B cell (primary cell): ENCODE data around the gene TMTC4. TPM values are rescaled to one million over a fixed set of nuclear protein-coding genes. Genes with fewer than 3 reads are reported as not detected.

ENCODE experiments used
- ATAC-seq: fragments of 200-7000 bp; cut with Tn5 transposase; one replicate; pipeline ENCODE4 v1.10.0; 2021; ENCODE audit warnings: low read depth, mild to moderate bottlenecking, moderate number of reproducible peaks, moderate library complexity
- CTCF ChIA-PET: fragments of 350-600 bp; sonication (Branson Sonifier 250); formaldehyde crosslinking; loops from one replicate; lab custom pipeline; 2021; ENCODE audit warnings: antibody characterized with exemption, inconsistent platforms; lab: Charles Lee
- POLR2A ChIA-PET: fragments of 350-600 bp; sonication (Branson Sonifier 250); formaldehyde crosslinking; loops from one replicate; lab custom pipeline; 2021; ENCODE audit warnings: antibody characterized with exemption; lab: Charles Lee
- DNase-seq: peaks from one replicate; pipeline ENCODE4 v3.0.0; 2013
- H2AFZ ChIP-seq: 2 replicates; pipeline ENCODE4 v1.6.1; 2012; ENCODE audit warnings: mild to moderate bottlenecking, low read depth, low read length; ENCODE audit not compliant: insufficient read depth, poor library complexity, severe bottlenecking
- H3K27ac ChIP-seq, 2 donors: 1 replicate in 1 of 2; 2 replicates in 1 of 2; pipeline ENCODE4 v1.5.1; 2012 to 2013; ENCODE audit warnings: low read length in 2 of 2, mild to moderate bottlenecking in 2 of 2, moderate library complexity in 1 of 2
- H3K27me3 ChIP-seq, 4 experiments: fragments of 200-600 bp in 1 of 4; sonication (generic) in 1 of 4; replicated peaks in 1 of 4; 1 replicate in 2 of 4; 2 replicates in 2 of 4; pipeline versions ENCODE4 v1.6.1 to v1.7.0; 2013 to 2016; ENCODE audit warnings: low read length in 3 of 4, mild to moderate bottlenecking in 2 of 4, mixed read lengths in 1 of 4, moderate library complexity in 1 of 4; ENCODE audit not compliant: insufficient read depth in 4 of 4, control insufficient read depth in 3 of 4; ENCODE audit errors: control extremely low read depth in 1 of 4
- H3K36me3 ChIP-seq, 2 experiments: replicated peaks in 1 of 2; 1 replicate in 1 of 2; 2 replicates in 1 of 2; pipeline versions ENCODE4 v1.6.1 to v1.7.1; 2013; ENCODE audit warnings: low read length in 1 of 2; ENCODE audit not compliant: insufficient read depth in 2 of 2, control insufficient read depth in 1 of 2; ENCODE audit errors: control extremely low read depth in 1 of 2, extremely low read depth in 1 of 2
- H3K4me1 ChIP-seq, 2 donors: fragments of 200-600 bp in 1 of 2; sonication (generic) in 1 of 2; 1 replicate in 1 of 2; 2 replicates in 1 of 2; pipeline versions ENCODE4 v1.5.1 to v1.6.1; 2013 to 2017; ENCODE audit warnings: low read length in 2 of 2; ENCODE audit not compliant: control insufficient read depth in 2 of 2, insufficient read depth in 2 of 2
- H3K4me2 ChIP-seq: replicated peaks from 2 replicates; pipeline ENCODE3; 2012; ENCODE audit warnings: mild to moderate bottlenecking, low read depth, low read length; ENCODE audit not compliant: poor library complexity, severe bottlenecking
- H3K4me3 ChIP-seq, 5 experiments: fragments of 200-600 bp in 1 of 5; sonication (generic) in 1 of 5; 1 replicate in 3 of 5; 2 replicates in 2 of 5; pipeline versions ENCODE4 v1.5.1 to v1.7.0; 2011 to 2016; ENCODE audit warnings: low read length in 4 of 5, mild to moderate bottlenecking in 4 of 5, low read depth in 2 of 5, control low read depth in 1 of 5, moderate library complexity in 1 of 5; ENCODE audit not compliant: insufficient read depth in 1 of 5; ENCODE audit errors: control extremely low read depth in 1 of 5, extremely low read depth in 1 of 5
- H3K79me2 ChIP-seq: fragments of 200-600 bp; sonication (generic); one replicate; pipeline ENCODE4 v1.6.0; 2016; ENCODE audit warnings: low read length; ENCODE audit not compliant: control insufficient read depth, insufficient read depth
- H3K9ac ChIP-seq: fragments of 200-600 bp; sonication (generic); 2 replicates; pipeline ENCODE4 v1.6.1; 2017; ENCODE audit warnings: mild to moderate bottlenecking, low read length, moderate library complexity
- H3K9me3 ChIP-seq, 3 donors: one replicate each; pipeline versions ENCODE4 v1.6.1 to v1.7.1; 2013; ENCODE audit warnings: low read length in 2 of 3; ENCODE audit not compliant: control insufficient read depth in 2 of 3, insufficient read depth in 1 of 3; ENCODE audit errors: control extremely low read depth in 1 of 3
- H4K20me1 ChIP-seq: 2 replicates; pipeline ENCODE4 v1.6.0; 2012; ENCODE audit warnings: mild to moderate bottlenecking, low read length; ENCODE audit not compliant: insufficient read depth, control insufficient read depth, poor library complexity, severe bottlenecking
- H3K27ac Mint-ChIP-seq: one replicate; pipeline ENCODE4 v1.8.0; 2021; ENCODE audit warnings: mixed read lengths
- H3K27me3 Mint-ChIP-seq: one replicate; pipeline ENCODE4 v1.8.0; 2021; ENCODE audit warnings: mixed read lengths
- H3K4me1 Mint-ChIP-seq: one replicate; pipeline ENCODE4 v1.8.0; 2021; ENCODE audit warnings: mixed read lengths
- H3K4me3 Mint-ChIP-seq: one replicate; pipeline ENCODE4 v1.8.0; 2021; ENCODE audit warnings: mixed read lengths
- H3K9me3 Mint-ChIP-seq: one replicate; pipeline ENCODE4 v1.8.0; 2022; ENCODE audit warnings: mixed read lengths; ENCODE audit not compliant: insufficient read depth
- CTCF ChIP-seq: fragments of 200-600 bp; IDR thresholded peaks from one replicate; pipeline ENCODE4 v1.8.0; 2022; ENCODE audit warnings: antibody characterized with exemption, mild to moderate bottlenecking
- EZH2 ChIP-seq: IDR thresholded peaks from 2 replicates; pipeline ENCODE4 v1.6.1; 2012; ENCODE audit warnings: borderline replicate concordance, low read depth, mild to moderate bottlenecking, moderate library complexity, low read length; ENCODE audit not compliant: insufficient read depth, poor library complexity, severe bottlenecking
- WGBS: methylation state at CpG from one replicate; pipeline ENCODE4 v1.1.5; 2013; ENCODE audit warnings: missing lambda C conversion rate; ENCODE audit not compliant: insufficient coverage; 5-methylcytosine and 5-hydroxymethylcytosine counted together
- intact Hi-C: fragments of 100-400 bp; cut with micrococcal nuclease; formaldehyde crosslinking; loops from one replicate; pipeline ENCODE4 v1.10.0; 2022
- polyA plus RNA-seq: library from polyadenylated mRNA; depleted of rRNA; stranded (reverse); fragments of >200 nt; gene quantifications from 2 replicates; pipeline ENCODE4 v1.2.3, GENCODE V29; 2012
- total RNA-seq, 2 donors: library from RNA; stranded (reverse); fragments of 120-200 nt in 1 of 2; gene quantifications; 1 replicate in 1 of 2; 2 replicates in 1 of 2; pipeline versions ENCODE4 v1.2.3 to v1.2.4, GENCODE V29; 2013 to 2022

Gene TMTC4
- total and polyA plus RNA-seq, 2 donors (not counting 1 experiment from before 2014, with no cell fraction given): 7.9 to 17.8 TPM

GRCh38 chr13:100633461-100633860 lies 41.1 kb downstream of the TMTC4 start:
- ChIA-PET CTCF (interaction anchor here (0.9 kb wide), 1 partner anchor 59 kb away, joined by 3 read pairs; no protein-coding TSS in a partner anchor), POLR2A (no interaction called here)
- no peak overlapping the region for H3K9ac ChIP-seq
- Mint-ChIP-seq H3K9me3 (no peaks in the 10 kb centered on the region), H3K27me3 (no peaks in the 10 kb centered on the region), H3K4me3 (no peak overlapping the region), H3K4me1 (no peaks in the 10 kb centered on the region), H3K27ac (no peak overlapping the region)
- no peaks in the 10 kb centered on the region for H3K79me2 ChIP-seq
- TF ChIP-seq EZH2 (no peak), CTCF (no peak)
- DNase-seq: no peak
- intact Hi-C loops: no loop called here
- H3K27ac ChIP-seq: no peak overlapping the region
- ATAC-seq: no peak
- H4K20me1 ChIP-seq: no peaks in the 10 kb centered on the region
- no peaks in the 10 kb centered on the region for H3K27me3 ChIP-seq
- peaks cover 0 to 37% of the 10 kb centered on the region in 2 experiments for H3K36me3 ChIP-seq
- H3K4me3 ChIP-seq: no peak overlapping the region
- WGBS: 100% methylated on average over 1 of the region's 2 CpGs
- H3K4me2 ChIP-seq: no peak overlapping the region
- H2AFZ ChIP-seq: no peak overlapping the region
- H3K4me1 ChIP-seq: no peaks in the 10 kb centered on the region
- no peaks in the 10 kb centered on the region for H3K9me3 ChIP-seq

GRCh38 chr13:100630555-100630954 lies 44.0 kb downstream of the TMTC4 start:
- intact Hi-C loops: no loop called here
- 94% methylated on average over 8 of the region's 8 CpGs for WGBS
- DNase-seq (no peak), ATAC-seq (no peak)
- Histone ChIP-seq H3K4me1 (no peaks in the 10 kb centered on the region), H3K4me2 (no peak overlapping the region), H3K79me2 (no peaks in the 10 kb centered on the region), H3K4me3 (no peak overlapping the region), H3K27me3 (no peaks in the 10 kb centered on the region), H3K27ac (no peak overlapping the region), H3K36me3 (peaks cover 0 to 28% of the 10 kb centered on the region in 2 experiments), H4K20me1 (no peaks in the 10 kb centered on the region), H2AFZ (no peak overlapping the region), H3K9me3 (no peaks in the 10 kb centered on the region), H3K9ac (no peak overlapping the region)
- no peaks in the 10 kb centered on the region for H3K27me3 Mint-ChIP-seq
- no peak for TF ChIP-seq CTCF
- no peak for TF ChIP-seq EZH2
- no peaks in the 10 kb centered on the region for H3K4me1 Mint-ChIP-seq
- no peaks in the 10 kb centered on the region for H3K9me3 Mint-ChIP-seq
- H3K27ac Mint-ChIP-seq: no peak overlapping the region
- H3K4me3 Mint-ChIP-seq: no peak overlapping the region
- CTCF ChIA-PET: interaction anchor here (3.0 kb wide), 1 partner anchor 58 kb away, joined by 11 read pairs; no protein-coding TSS in a partner anchor
- POLR2A ChIA-PET: no interaction called here
